Endothelial cell of umbilical vein (primary cell): ENCODE results near the gene PRR16. TPM values are rescaled to one million over a fixed set of nuclear protein-coding genes. Genes with fewer than 3 reads are reported as not detected.

ENCODE experiments used
- BruUV-seq: library from RNA; stranded (reverse); fragments of 400-500 nt; replicated peaks from 2 replicates; lab custom pipeline; 2021; lab: Mats Ljungman, UMichigan
- CTCF ChIA-PET: fragments of 300-600, 350-600 bp; sonication (Branson Sonifier 250); formaldehyde crosslinking; loops from one replicate; lab custom pipeline; 2021; ENCODE audit warnings: antibody characterized with exemption, inconsistent platforms; lab: Charles Lee
- POLR2A ChIA-PET: fragments of 300-600, 350-600 bp; sonication (Branson Sonifier 250); formaldehyde crosslinking; loops from one replicate; lab custom pipeline; 2021; ENCODE audit warnings: antibody characterized with exemption, inconsistent platforms; lab: Charles Lee
- DNase-seq: peaks from one replicate; pipeline ENCODE4 v3.0.0-alpha.2; 2011; ENCODE audit warnings: low read depth, low spot score
- FAIRE-seq: peaks from 2 replicates; lab custom pipeline; 2011; peaks lifted over from hg19 to GRCh38; lab: Jason Lieb, UNC
- H2AFZ ChIP-seq: 2 replicates; pipeline ENCODE4 v1.6.0; 2012; ENCODE audit warnings: low read depth, low read length, control low read depth, inconsistent platforms
- H3K27ac ChIP-seq: 2 replicates; pipeline ENCODE4 v1.5.1; 2011; ENCODE audit warnings: low read depth, mild to moderate bottlenecking, control low read depth, low read length, moderate library complexity; ENCODE audit not compliant: insufficient read depth
- H3K27me3 ChIP-seq, 2 experiments: 2 replicates each; pipeline versions ENCODE4 v1.6.0 to v1.6.1; 2011; ENCODE audit warnings: low read length in 2 of 2, mixed read lengths in 1 of 2; ENCODE audit not compliant: control insufficient read depth in 2 of 2, insufficient read depth in 2 of 2
- H3K36me3 ChIP-seq, 2 experiments: 2 replicates in 1 of 2; 3 replicates in 1 of 2; pipeline ENCODE4 v1.5.1; 2011; ENCODE audit warnings: low read length in 2 of 2, mild to moderate bottlenecking in 1 of 2, moderate library complexity in 1 of 2; ENCODE audit not compliant: control insufficient read depth in 2 of 2, insufficient read depth in 2 of 2; ENCODE audit errors: extremely low read depth in 1 of 2
- H3K4me1 ChIP-seq: 3 replicates; pipeline ENCODE4 v1.5.1; 2011; ENCODE audit warnings: mild to moderate bottlenecking, low read length; ENCODE audit not compliant: control insufficient read depth, insufficient read depth; ENCODE audit errors: extremely low read depth
- H3K4me2 ChIP-seq: 2 replicates; pipeline ENCODE4 v1.6.1; 2011; ENCODE audit warnings: low read length, control low read depth, mixed read lengths; ENCODE audit not compliant: insufficient read depth
- H3K4me3 ChIP-seq, 3 experiments: fragments of 200-600 bp in 1 of 3; sonication (generic), shearing (Covaris generic) in 1 of 3; replicated peaks in 1 of 3; 2 replicates each; pipeline ENCODE4 v1.5.1; 2011 to 2016; ENCODE audit warnings: control low read depth in 3 of 3, low read length in 3 of 3, mild to moderate bottlenecking in 2 of 3, inconsistent platforms in 1 of 3, low read depth in 1 of 3, moderate library complexity in 1 of 3; ENCODE audit not compliant: insufficient read depth in 1 of 3
- H3K79me2 ChIP-seq: 2 replicates; pipeline ENCODE4 v1.6.0; 2012; ENCODE audit warnings: low read length, inconsistent platforms; ENCODE audit not compliant: control insufficient read depth, insufficient read depth
- H3K9ac ChIP-seq: replicated peaks from 2 replicates; pipeline ENCODE3; 2011; ENCODE audit warnings: low read length, control low read depth; ENCODE audit not compliant: insufficient read depth; ENCODE audit errors: extremely low read depth
- H3K9me1 ChIP-seq: replicated peaks from 3 replicates; pipeline ENCODE4 v1.6.0; 2011; ENCODE audit warnings: mild to moderate bottlenecking, low read length; ENCODE audit not compliant: control insufficient read depth, insufficient read depth; ENCODE audit errors: extremely low read depth
- H3K9me3 ChIP-seq: replicated peaks from 2 replicates; pipeline ENCODE4 v1.5.1; 2012; ENCODE audit warnings: low read length, inconsistent platforms; ENCODE audit not compliant: control insufficient read depth, insufficient read depth
- H4K20me1 ChIP-seq: replicated peaks from 2 replicates; pipeline ENCODE3; 2011; ENCODE audit warnings: mild to moderate bottlenecking, low read length; ENCODE audit not compliant: control insufficient read depth, insufficient read depth; ENCODE audit errors: extremely low read depth
- EZH2 ChIP-seq: IDR thresholded peaks from 2 replicates; pipeline ENCODE4 v1.6.1; 2012; ENCODE audit warnings: borderline replicate concordance, low read depth, mild to moderate bottlenecking, moderate library complexity, low read length, inconsistent platforms; ENCODE audit not compliant: severe bottlenecking
- FOS ChIP-seq: IDR thresholded peaks from 2 replicates; pipeline ENCODE4 v1.6.1; 2011; ENCODE audit warnings: mild to moderate bottlenecking, low read length, moderate library complexity, borderline replicate concordance; ENCODE audit not compliant: insufficient read depth
- GATA2 ChIP-seq: IDR thresholded peaks from 2 replicates; pipeline ENCODE4 v1.7.0; 2011; ENCODE audit warnings: low read depth, mild to moderate bottlenecking, moderate library complexity, mixed read lengths, low read length; ENCODE audit not compliant: insufficient read length, insufficient read depth
- JUN ChIP-seq: IDR thresholded peaks from 2 replicates; pipeline ENCODE4 v1.6.1; 2011; ENCODE audit warnings: borderline replicate concordance, low read depth; ENCODE audit not compliant: insufficient read length, insufficient read depth
- MAX ChIP-seq: IDR thresholded peaks from 2 replicates; pipeline ENCODE4 v1.6.1; 2011; ENCODE audit not compliant: insufficient read depth, insufficient read length
- MYC ChIP-seq: IDR thresholded peaks from one replicate; pipeline ENCODE4 v1.6.1; 2011; ENCODE audit warnings: mild to moderate bottlenecking, low read depth, low read length
- POLR2A ChIP-seq: IDR thresholded peaks from 2 replicates; pipeline ENCODE4 v1.6.1; 2012; ENCODE audit warnings: low read depth, mild to moderate bottlenecking, control low read depth, low read length
- POLR2AphosphoS5 ChIP-seq: IDR thresholded peaks from 2 replicates; pipeline ENCODE4 v1.6.1; 2012; ENCODE audit warnings: low read depth, mild to moderate bottlenecking, control low read depth, low read length, moderate library complexity; ENCODE audit not compliant: insufficient read depth
- dilution Hi-C: fragments of 300-500 bp; cut with MboI; formaldehyde crosslinking; loops from one replicate; pipeline ENCODE4 v1.15.0; 2019; ENCODE audit warnings: low sequenced_read_pairs; ENCODE audit not compliant: extremely low pct_ligation_motif_present
- intact Hi-C: fragments of 100-400 bp; cut with micrococcal nuclease; formaldehyde crosslinking; loops from one replicate; pipeline ENCODE4 v1.10.0; 2022
- polyA plus RNA-seq, 4 experiments: library from polyadenylated mRNA; depleted of rRNA in 3 of 4; stranded (reverse) in 3 of 4; unstranded in 1 of 4; fragments of >200 nt; gene quantifications; 2 replicates each; pipeline versions ENCODE4 v1.2.1 to v1.2.3, GENCODE V29; 2011 to 2012; ENCODE audit warnings: missing spikeins in 1 of 4
- total RNA-seq: library from RNA; stranded (reverse); gene quantifications from 2 replicates; pipeline ENCODE4 v1.2.3, GENCODE V29; 2021
- TF ChIP-seq, protein P1 (sequence below), 2 donors: IDR thresholded peaks; 1 replicate in 1 of 2; 2 replicates in 1 of 2; pipeline ENCODE4 v1.5.1; 2011; ENCODE audit warnings: low read length in 2 of 2, mild to moderate bottlenecking in 2 of 2, moderate library complexity in 2 of 2, control low read depth in 1 of 2, inconsistent platforms in 1 of 2, low read depth in 1 of 2; ENCODE audit not compliant: insufficient read depth in 1 of 2; ENCODE audit errors: extremely low read depth in 1 of 2

Gene PRR16
- total and polyA plus RNA-seq, 2 donors (not counting 3 experiments of a cell fraction or from before 2014, with no cell fraction given), result 0.91 to 1.2 TPM

- H3K9ac ChIP-seq, result no peak overlapping the region
- H3K9me1 ChIP-seq, result no peaks in the 10 kb centered on the region
- H3K27me3 ChIP-seq, result no peaks in the 10 kb centered on the region
- no peak for DNase-seq
- dilution Hi-C loops, result no loop called here
- no peaks in the 10 kb centered on the region for H4K20me1 ChIP-seq
- no peaks in the 10 kb centered on the region for H3K36me3 ChIP-seq
- no peaks in the 10 kb centered on the region for H3K9me3 ChIP-seq
- no peaks in the 10 kb centered on the region for H3K79me2 ChIP-seq
- intact Hi-C loops, result no loop called here
- H3K4me3 ChIP-seq, result no peak overlapping the region
- no peak overlapping the region for H3K27ac ChIP-seq
- H3K4me1 ChIP-seq, result no peaks in the 10 kb centered on the region
- no TSS peak for BruUV-seq
- POLR2A ChIA-PET, result no interaction called here
- CTCF ChIA-PET, result no interaction called here
- H2AFZ ChIP-seq, result no peak overlapping the region
- no peak overlapping the region for H3K4me2 ChIP-seq
- FAIRE-seq, result no peak
- TF ChIP-seq EZH2 (no peak), MAX (no peak), JUN (no peak), POLR2A (no peak), FOS (no peak), POLR2AphosphoS5 (no peak), MYC (no peak), GATA2 (no peak)
- TF ChIP-seq, protein P1, sequence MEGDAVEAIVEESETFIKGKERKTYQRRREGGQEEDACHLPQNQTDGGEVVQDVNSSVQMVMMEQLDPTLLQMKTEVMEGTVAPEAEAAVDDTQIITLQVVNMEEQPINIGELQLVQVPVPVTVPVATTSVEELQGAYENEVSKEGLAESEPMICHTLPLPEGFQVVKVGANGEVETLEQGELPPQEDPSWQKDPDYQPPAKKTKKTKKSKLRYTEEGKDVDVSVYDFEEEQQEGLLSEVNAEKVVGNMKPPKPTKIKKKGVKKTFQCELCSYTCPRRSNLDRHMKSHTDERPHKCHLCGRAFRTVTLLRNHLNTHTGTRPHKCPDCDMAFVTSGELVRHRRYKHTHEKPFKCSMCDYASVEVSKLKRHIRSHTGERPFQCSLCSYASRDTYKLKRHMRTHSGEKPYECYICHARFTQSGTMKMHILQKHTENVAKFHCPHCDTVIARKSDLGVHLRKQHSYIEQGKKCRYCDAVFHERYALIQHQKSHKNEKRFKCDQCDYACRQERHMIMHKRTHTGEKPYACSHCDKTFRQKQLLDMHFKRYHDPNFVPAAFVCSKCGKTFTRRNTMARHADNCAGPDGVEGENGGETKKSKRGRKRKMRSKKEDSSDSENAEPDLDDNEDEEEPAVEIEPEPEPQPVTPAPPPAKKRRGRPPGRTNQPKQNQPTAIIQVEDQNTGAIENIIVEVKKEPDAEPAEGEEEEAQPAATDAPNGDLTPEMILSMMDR (IDR thresholded peaks at IDR 0.05; ENCODE audit: extremely low read depth in 1 of 2, insufficient read depth in 1 of 2, low read depth in 1 of 2, low read length in 2 of 2), result no peak
Observed at GRCh38 chr5:120529386-120529785, 65.3 kb downstream of the PRR16 start.
